Measurements from ENCODE around the gene CHGA.

CHGA gene

GRCh38 chr14:92931681-92932447 is 8.9 kb downstream of the CHGA start:
- no peak for DNase-seq

- no peak for DNase-seq
Observed at GRCh38 chr14:92932448-92933395, 9.8 kb downstream of the CHGA start.

DNA sequence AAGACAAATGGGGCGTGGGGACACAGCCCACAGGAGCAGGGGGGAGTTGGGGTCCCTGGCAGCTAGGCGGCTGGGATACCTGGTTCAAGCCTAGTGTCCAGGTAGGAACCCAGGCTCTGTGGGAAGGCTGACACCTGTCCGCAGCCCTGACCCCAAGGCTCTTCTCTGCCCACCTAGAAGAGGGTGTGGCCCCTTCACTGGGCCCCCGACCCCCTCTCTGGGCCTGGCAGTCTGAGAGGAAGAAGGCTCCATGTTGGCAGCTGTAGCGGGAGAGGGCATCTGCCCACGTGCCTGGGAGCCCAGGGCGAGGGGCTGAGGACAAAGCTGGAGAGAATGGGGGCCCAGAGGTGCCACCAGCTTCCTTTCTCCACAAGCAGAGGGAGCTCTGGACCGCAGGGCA is 10.5 kb downstream of the CHGA start:
- DNase-seq, result no peak

DNA sequence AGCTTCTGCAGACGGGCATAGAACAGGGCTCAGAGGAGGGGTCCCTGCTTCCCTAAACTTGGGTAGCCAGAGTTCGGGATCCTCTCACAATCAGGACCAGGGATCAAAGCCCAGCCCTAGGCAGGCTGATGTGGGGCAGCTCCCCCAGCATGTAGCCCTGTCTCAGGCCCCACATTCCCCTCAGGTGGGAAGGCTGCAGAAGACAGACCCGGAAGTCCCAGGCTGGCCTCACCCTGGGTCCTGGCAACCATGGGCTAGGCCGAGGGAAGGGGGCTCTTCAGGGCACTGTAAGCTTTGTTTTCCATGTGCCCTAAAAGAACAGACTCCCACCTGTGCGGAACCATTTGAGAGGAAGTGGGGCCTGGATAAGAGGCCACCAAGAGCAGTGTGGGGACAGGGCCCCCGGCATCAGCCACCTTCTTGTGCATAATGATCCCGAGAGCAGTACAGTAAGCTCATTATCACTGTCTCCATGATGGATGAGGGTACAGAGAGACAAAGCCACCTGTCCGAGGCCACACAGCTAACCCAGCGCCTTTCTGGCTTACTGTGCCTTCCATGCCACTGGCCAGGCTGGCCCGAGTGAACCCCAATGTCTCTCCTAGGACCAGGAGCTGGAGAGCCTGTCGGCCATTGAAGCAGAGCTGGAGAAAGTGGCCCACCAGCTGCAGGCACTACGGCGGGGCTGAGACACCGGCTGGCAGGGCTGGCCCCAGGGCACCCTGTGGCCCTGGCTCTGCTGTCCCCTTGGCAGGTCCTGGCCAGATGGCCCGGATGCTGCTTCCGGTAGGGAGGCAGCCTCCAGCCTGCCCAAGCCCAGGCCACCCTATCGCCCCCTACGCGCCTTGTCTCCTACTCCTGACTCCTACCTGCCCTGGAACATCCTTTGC is 11.5 kb downstream of the CHGA start:
- DNase-seq, result no peak

DNA sequence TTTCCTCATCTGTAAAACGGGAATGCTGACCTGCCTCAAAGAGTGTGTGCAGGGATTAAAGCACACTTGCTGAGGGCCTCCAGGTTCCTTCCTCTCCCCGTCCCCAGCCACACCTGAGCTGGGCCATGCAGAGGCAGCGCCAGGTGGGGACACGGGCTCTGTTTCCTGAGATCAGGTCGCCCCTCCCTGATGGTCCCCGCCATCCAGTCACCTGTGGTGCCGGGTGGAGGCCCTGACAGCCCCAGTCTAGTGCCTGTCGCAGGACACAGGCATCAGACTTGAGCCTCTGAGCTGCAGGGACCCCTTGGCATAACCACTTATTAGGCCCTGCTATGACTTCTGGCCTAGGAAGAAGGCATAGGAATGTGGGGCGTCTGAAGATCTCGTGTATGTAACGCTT is 12.5 kb downstream of the CHGA start:
- no peak for DNase-seq

DNA sequence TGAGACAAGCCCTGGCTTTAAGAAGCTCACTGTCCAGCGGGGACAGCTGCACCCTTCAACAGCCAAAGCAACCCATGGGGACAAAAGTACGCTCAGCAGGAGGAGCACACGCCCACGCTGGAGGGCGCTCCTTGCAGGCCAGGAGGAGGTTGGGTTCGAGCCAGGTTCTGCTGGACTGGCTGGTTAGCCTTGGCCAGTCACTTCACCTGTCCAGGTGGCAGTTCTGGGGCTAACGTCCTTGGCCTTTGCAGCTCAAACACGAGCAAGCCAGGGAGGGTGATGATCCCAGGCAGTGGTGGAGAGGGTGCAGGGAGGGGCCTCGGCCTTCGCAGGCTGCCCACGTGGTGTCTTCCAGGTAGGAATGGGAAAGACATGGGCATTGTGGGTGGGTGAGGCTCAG is 13.1 kb downstream of the CHGA start:
- no peak for DNase-seq

DNA sequence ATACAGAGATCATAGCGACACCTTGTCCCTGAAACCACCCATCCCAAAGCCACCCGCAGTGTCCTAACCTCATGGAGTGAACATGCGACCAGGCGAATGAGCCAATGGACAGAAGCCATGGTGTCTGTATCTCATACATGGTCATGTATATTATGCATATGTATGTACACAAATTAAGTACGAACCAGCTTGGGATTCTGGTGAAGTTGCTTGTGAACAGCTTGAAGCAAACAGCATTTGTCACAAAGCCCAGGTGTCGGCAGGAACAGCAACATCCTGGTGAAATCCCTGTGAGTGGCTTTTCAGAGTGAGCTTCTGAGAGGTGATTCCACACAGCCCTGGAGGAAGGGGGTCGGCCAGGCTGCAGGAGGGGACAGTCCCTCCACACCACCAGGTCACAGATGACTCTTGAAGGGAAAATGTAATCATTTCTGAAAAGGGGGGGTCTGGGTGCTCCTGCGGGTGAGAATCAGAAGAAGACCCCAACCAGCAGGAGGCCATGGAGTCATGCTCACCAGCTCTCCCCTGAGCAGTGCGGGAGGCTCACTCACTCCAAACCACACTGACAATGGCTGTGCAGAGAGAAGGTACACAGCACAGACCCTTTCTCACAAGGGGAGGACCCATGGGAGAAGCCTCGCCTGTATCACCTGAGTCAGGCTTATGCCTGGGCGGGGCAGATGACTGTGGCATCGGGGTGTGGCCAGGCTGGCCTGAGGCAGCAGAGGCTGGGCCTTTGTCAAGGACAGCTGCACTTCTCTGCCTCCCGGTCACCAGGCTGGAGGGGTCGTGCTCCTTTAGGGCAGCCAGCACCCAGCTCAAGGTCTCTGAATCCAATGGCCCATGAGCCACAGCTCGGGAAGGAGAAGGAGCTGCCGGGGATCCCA is 14.3 kb downstream of the CHGA start:
- DNase-seq, result no peak

DNA sequence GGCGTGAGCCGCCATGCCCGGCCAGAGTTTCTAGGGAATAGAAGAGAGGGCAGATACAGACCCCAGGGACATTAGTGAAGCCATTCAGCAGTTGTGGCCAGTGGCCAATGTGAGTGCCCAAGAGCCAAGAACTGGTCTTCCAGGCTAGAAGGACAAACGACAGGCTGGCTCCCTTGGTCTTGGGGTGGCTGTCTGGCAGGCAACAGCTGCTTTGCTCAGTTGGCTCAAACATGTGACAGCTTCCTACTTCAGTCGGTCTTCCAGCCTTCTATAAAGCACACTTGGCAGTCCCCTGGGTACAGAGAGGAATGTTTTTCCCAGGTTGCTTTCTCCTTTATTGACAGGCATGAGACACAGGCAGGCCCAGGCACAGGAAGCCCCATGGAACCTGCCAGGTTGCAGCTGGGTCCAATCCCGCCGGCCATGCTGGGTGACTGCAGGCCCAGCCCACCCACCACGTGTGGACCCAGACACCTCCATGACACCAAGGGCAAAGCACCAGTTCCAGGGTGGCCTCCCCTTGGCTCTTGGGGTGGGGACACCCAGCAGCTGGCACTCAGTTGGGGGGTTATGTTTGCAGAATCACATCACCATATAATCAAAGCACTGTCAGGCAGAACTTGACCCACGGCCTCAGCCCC is 15.4 kb downstream of the CHGA start:
- DNase-seq, result no peak

GRCh38 chr14:92938890-92939671 is 16.1 kb downstream of the CHGA start:
- no peak for DNase-seq

GRCh38 chr14:92939699-92940098 is 16.7 kb downstream of the CHGA start:
- no peak for DNase-seq

DNA sequence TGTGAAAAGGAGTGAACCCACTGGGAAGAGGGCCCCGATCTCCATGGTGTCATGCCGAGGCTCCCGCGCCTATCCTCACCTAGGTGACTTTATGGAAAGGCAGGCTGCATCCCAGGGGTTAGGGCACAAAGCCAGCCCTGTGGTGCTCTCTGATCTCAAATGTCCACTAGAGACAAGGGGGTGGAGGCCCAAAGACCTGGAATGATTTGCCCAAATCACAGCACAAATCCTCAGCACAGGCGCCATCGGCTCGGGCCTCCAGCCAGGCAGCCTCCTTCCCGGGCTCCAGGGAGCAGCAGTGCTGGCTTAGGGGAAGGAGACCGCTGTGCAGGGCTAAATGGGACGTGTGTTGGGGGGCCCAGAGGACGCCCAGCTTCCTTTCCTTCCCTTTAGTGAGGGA is 17.6 kb downstream of the CHGA start:
- DNase-seq, result no peak

DNA sequence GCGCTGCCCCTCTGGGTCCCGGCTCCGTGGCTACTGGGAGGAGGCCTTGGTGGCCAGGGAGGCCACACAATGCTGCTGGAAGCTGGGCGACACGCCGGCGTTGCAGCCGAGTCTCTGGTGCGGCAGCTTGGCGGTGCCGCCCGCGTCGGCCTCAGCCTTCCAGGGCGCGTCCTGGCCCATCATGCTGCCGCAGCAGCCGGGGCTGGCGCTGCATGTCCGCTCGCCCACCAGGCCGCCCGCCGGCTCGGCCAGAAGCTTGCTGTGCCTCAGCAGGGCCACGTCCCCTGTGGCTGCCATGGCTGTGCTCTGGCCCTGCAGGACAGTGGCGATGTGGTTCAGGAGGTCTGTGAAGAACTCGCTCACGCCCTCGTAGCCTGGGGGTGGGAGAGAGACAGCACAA is 18.6 kb downstream of the CHGA start:
- no peak for DNase-seq

DNA sequence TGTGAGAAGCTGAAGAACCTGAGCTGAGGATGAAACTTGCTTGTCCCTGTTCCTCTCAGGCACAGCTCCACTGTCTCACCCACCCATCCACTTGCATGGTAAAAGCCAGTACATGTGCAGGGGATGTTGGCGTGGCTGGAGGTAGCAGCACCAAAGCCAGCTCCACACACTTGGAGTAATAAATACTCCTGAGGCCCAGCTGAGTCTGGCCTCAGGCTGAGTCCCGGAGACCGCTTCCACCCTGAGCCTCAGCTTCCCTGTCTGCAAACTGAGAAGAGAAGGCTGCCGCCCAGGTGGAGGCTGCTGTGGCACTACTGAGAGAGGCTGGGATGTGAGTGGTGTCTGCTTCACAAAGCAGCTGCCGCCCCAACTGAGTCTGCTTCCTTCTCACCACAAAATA is 19.2 kb downstream of the CHGA start:
- no peak for DNase-seq

DNA sequence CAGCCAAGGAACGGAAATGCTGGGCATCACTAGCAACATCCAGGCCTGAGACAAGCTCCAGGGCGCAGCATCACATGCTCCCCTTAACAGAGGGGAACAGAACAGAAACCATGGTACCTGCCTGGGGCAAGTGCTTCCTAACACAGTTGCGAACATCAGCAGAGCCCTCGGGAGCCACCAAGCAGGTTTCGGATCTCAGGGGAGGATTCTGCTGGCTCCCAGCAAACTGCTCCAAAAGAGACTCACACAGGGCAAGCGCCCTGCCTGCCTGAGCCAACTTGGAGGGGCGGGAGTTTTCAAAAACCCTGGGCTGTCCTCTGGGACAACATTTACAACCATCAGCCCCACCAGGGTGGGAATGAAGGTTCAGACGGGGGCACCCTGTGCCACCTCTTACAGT is 19.6 kb downstream of the CHGA start:
- DNase-seq, result no peak

DNA sequence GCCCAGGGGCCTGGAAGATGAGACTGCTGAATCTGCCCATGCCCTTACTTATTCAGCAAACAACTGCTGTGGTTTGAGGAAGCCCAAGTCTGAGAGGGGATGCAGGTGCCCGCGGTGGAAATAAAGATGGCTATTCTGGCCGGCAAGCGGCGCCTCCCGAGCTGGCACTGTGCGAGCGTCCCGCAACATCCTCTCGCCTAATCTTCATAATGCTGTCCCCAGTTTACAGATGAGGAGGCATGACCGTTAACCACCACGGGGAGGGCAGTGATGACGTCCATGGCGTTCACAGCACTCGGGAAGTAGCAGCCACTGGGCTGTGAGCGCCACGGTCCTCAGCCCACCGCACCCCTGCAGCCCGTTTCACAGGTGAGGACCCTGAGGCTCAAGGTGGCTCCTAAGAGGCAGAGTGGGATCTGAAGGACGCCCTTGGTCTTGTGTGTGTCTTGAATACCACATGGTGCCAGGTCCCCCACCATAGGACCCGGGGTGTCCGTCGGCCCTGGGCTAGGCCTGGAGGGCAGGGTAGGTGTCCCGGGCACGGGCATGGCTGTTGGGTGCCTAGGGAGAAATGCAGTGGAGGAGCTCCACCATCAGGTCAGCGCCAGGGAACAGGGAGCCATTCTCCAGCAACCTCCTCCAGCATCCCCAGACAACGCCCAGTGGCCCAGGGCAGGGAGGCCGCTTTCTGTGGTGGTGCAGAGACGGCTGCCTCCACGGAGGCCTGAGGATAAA is 20.2 kb downstream of the CHGA start:
- no peak for DNase-seq

DNA sequence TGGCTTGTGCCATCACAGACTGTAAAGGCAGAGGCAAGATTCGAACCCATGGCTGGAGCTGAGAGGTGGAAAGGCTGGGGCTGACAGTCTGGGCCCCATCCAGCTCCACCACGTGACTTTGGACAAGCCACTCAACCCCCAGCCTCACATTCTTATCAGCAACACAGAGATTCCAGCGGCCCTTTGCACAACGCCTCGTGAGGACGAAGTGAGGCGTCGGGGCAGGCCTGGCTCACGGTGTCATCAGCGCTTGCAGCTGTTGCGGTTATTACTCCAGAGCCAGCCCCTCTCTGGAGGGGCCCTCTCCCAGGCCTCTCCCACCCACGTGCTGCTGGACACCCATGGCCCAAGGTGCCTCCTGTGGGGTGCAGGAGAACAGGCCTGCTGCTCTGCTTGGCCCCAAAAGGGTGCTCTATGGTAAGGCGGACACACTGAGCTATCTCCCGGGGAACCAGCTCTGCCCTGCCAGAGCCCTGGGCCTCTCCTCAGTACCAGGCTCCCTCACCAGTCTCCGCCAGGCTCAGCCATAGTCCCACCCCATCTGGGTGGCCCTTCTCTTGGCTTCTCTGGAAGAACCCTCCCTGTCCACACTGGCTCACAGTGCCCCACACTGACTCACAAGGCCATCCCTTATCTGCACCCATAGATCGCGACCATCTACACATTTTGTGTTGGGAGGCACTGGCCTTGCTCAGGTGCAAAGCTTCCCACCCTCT is 21.1 kb downstream of the CHGA start:
- DNase-seq, result no peak

GRCh38 chr14:92944976-92945375 is 22.0 kb downstream of the CHGA start:
- no peak for DNase-seq

- DNase-seq, result no peak
Observed at GRCh38 chr14:92945544-92945943, 22.6 kb downstream of the CHGA start.

Measured in kidney glomerular epithelial cell (primary cell).